ENCODE results near the gene GATA5. TPM values are rescaled to one million over a fixed set of nuclear protein-coding genes. Genes with fewer than 3 reads are reported as not detected.
"Not testable (repeated sequence)": the region's sequence is repeated elsewhere in the genome, so short reads cannot be mapped to it uniquely, and the experiment has no call there.

GATA5 gene
- polyA plus RNA-seq, 4 donors, result 6.9 to 7.6 (median 7.3) TPM

GRCh38 chr20:62505337-62506045 lies 29.7 kb upstream of the GATA5 start:
- DNase-seq (ENCODE audit: low read depth in 4 of 4, low spot score in 3 of 4), result no peak

- no peak for DNase-seq (ENCODE audit: low read depth in 4 of 4, low spot score in 3 of 4)
These were observed 28.5 kb upstream of the GATA5 start for GRCh38 chr20:62504323-62504722.

- no peak for DNase-seq (ENCODE audit: low read depth in 4 of 4, low spot score in 3 of 4)
These were observed 27.8 kb upstream of the GATA5 start for GRCh38 chr20:62503401-62504178.

- no peak for DNase-seq (ENCODE audit: low read depth in 4 of 4, low spot score in 3 of 4)
These were observed 26.8 kb upstream of the GATA5 start for GRCh38 chr20:62502496-62503095.

- DNase-seq (ENCODE audit: low read depth in 4 of 4, low spot score in 3 of 4), result no peak
These were observed 26.2 kb upstream of the GATA5 start for GRCh38 chr20:62501801-62502495.

- DNase-seq (ENCODE audit: low read depth in 4 of 4, low spot score in 3 of 4), result no peak
These were observed 24.6 kb upstream of the GATA5 start for GRCh38 chr20:62500237-62500864.

GRCh38 chr20:62499758-62500236 lies 24.0 kb upstream of the GATA5 start:
- no peak for DNase-seq (ENCODE audit: low read depth in 4 of 4, low spot score in 3 of 4)

- no peak for DNase-seq (ENCODE audit: low read depth in 4 of 4, low spot score in 3 of 4)
These were observed 23.1 kb upstream of the GATA5 start for GRCh38 chr20:62498874-62499273.

GRCh38 chr20:62496568-62497218 lies 20.9 kb upstream of the GATA5 start:
- DNase-seq (ENCODE audit: low read depth in 4 of 4, low spot score in 3 of 4), result no peak

- no peak for DNase-seq (ENCODE audit: low read depth in 4 of 4, low spot score in 3 of 4)
These were observed 20.2 kb upstream of the GATA5 start for GRCh38 chr20:62495749-62496567.

GRCh38 chr20:62494980-62495748 lies 19.4 kb upstream of the GATA5 start:
- no peak for DNase-seq (ENCODE audit: low read depth in 4 of 4, low spot score in 3 of 4)

GRCh38 chr20:62494537-62494936 lies 18.7 kb upstream of the GATA5 start:
- DNase-seq (ENCODE audit: low read depth in 4 of 4, low spot score in 3 of 4), result no peak

- DNase-seq (ENCODE audit: low read depth in 4 of 4, low spot score in 3 of 4), result no peak
These were observed 18.1 kb upstream of the GATA5 start for GRCh38 chr20:62493886-62494285.

- DNase-seq (ENCODE audit: low read depth in 4 of 4, low spot score in 3 of 4), result no peak
These were observed 17.6 kb upstream of the GATA5 start for GRCh38 chr20:62493253-62493885.

GRCh38 chr20:62492711-62493110 lies 16.9 kb upstream of the GATA5 start:
- no peak for DNase-seq (ENCODE audit: low read depth in 4 of 4, low spot score in 3 of 4)

- not testable (repeated sequence) for DNase-seq (ENCODE audit: low read depth in 4 of 4, low spot score in 3 of 4)
These were observed 15.0 kb upstream of the GATA5 start for GRCh38 chr20:62490783-62491182.

GRCh38 chr20:62489932-62490263 lies 14.1 kb upstream of the GATA5 start:
- DNase-seq (ENCODE audit: low read depth in 4 of 4, low spot score in 3 of 4), result no peak

Measured in right renal pelvis (tissue), 4 donors.